GM12878 (cell line): Measurements from ENCODE around the gene CAMK2D. TPM values are rescaled to one million over a fixed set of nuclear protein-coding genes. Genes with fewer than 3 reads are reported as not detected.

Experiments used
- ATAC-seq: fragments of 200-7000 bp; cut with Tn5 transposase; 3 replicates; pipeline ENCODE4 v1.9.1; 2020; ENCODE audit warnings: mild to moderate bottlenecking, moderate library complexity
- BruUV-seq: library from RNA; stranded (reverse); fragments of 400-500 nt; replicated peaks from 2 replicates; lab custom pipeline; 2021; lab: Mats Ljungman, UMichigan
- CTCF ChIA-PET: fragments of 300-600 bp; sonication (Branson Sonifier 250); formaldehyde crosslinking; extraction: SDS; loops from one replicate; lab custom pipeline; 2021; ENCODE audit warnings: inconsistent platforms; lab: Yijun Ruan, JAX
- POLR2A ChIA-PET: fragments of 350-600 bp; formaldehyde crosslinking; extraction: SDS; loops from one replicate; lab custom pipeline; 2021; ENCODE audit warnings: inconsistent platforms; lab: Charles Lee
- RAD21 ChIA-PET: fragments of 300-600 bp; sonication (Branson Sonifier 250); formaldehyde crosslinking; loops from one replicate; lab custom pipeline; 2023; ENCODE audit warnings: antibody characterized with exemption; ENCODE audit not compliant: unreplicated experiment; lab: Charles Lee
- SMC1A ChIA-PET: fragments of 300-600 bp; sonication (Branson Sonifier 250); formaldehyde crosslinking; loops from one replicate; lab custom pipeline; 2023; ENCODE audit not compliant: unreplicated experiment, uncharacterized antibody; lab: Charles Lee
- DNase-seq: peaks from one replicate; pipeline ENCODE4 v3.0.0-alpha.2; 2011; ENCODE audit warnings: low read depth, low spot score
- FAIRE-seq: peaks from 3 replicates; lab custom pipeline; 2011; peaks lifted over from hg19 to GRCh38; lab: Jason Lieb, UNC
- H2AFZ ChIP-seq: 2 replicates; pipeline ENCODE4 v1.6.0; 2011; ENCODE audit warnings: low read depth, low read length, control low read depth; ENCODE audit not compliant: control insufficient read depth
- H3K27ac ChIP-seq: 2 replicates; pipeline ENCODE4 v1.5.1; 2011; ENCODE audit warnings: control low read depth; ENCODE audit not compliant: control insufficient read depth, insufficient read depth
- H3K27me3 ChIP-seq, 2 experiments: replicated peaks in 1 of 2; 2 replicates each; pipeline versions ENCODE4 v1.6.0 to v1.6.1; 2011; ENCODE audit warnings: low read length in 1 of 2; ENCODE audit not compliant: control insufficient read depth in 2 of 2, insufficient read depth in 2 of 2
- H3K36me3 ChIP-seq, 2 experiments: 2 replicates each; pipeline ENCODE4 v1.5.1; 2011; ENCODE audit warnings: low read length in 1 of 2; ENCODE audit not compliant: control insufficient read depth in 2 of 2, insufficient read depth in 2 of 2
- H3K4me1 ChIP-seq: 2 replicates; pipeline ENCODE4 v1.6.1; 2011; ENCODE audit warnings: mild to moderate bottlenecking, low read length, moderate library complexity, mixed read lengths; ENCODE audit not compliant: control insufficient read depth, insufficient read depth
- H3K4me2 ChIP-seq: 2 replicates; pipeline ENCODE4 v1.6.0; 2011; ENCODE audit warnings: control low read depth; ENCODE audit not compliant: control insufficient read depth, insufficient read depth
- H3K4me3 ChIP-seq: fragments of 200-600 bp; sonication (generic); 2 replicates; pipeline ENCODE4 v1.5.1; 2016
- H3K79me2 ChIP-seq: 2 replicates; pipeline ENCODE4 v1.6.0; 2011; ENCODE audit warnings: low read length; ENCODE audit not compliant: control insufficient read depth, insufficient read depth
- H3K9ac ChIP-seq: 2 replicates; pipeline ENCODE4 v1.8.0; 2011; ENCODE audit warnings: low read length, control low read depth, mixed read lengths; ENCODE audit not compliant: control insufficient read depth, insufficient read depth
- H3K9me3 ChIP-seq: replicated peaks from 3 replicates; pipeline ENCODE4 v1.5.1; 2011; ENCODE audit warnings: mild to moderate bottlenecking, low read length; ENCODE audit not compliant: control insufficient read depth, insufficient read depth
- H4K20me1 ChIP-seq: 2 replicates; pipeline ENCODE4 v1.6.0; 2011; ENCODE audit not compliant: control insufficient read depth, insufficient read depth
- ATF3 ChIP-seq: IDR thresholded peaks from 2 replicates; pipeline ENCODE4 v1.6.1; 2011; ENCODE audit warnings: low read depth, mild to moderate bottlenecking, low read length, moderate library complexity, borderline replicate concordance; ENCODE audit errors: extremely low read depth
- ATF7 ChIP-seq: fragments of 450-650 bp; IDR thresholded peaks from 2 replicates; pipeline ENCODE4 v1.6.1; 2016; ENCODE audit warnings: low read depth, mild to moderate bottlenecking
- EGR1 ChIP-seq, 2 experiments: IDR thresholded peaks; 1 replicate in 1 of 2; 2 replicates in 1 of 2; pipeline ENCODE4 v1.6.1; 2011 to 2012; ENCODE audit warnings: low read depth in 2 of 2, low read length in 2 of 2, borderline replicate concordance in 1 of 2, mild to moderate bottlenecking in 1 of 2, moderate library complexity in 1 of 2
- ETV6 ChIP-seq, 2 experiments: fragments of 450-650 bp in 1 of 2; IDR thresholded peaks in 1 of 2; conservative IDR thresholded peaks in 1 of 2; 2 replicates each; pipeline ENCODE4 v1.6.1; 2014; ENCODE audit warnings: antibody characterized with exemption in 1 of 2, borderline replicate concordance in 1 of 2, low read depth in 1 of 2, mild to moderate bottlenecking in 1 of 2, moderate library complexity in 1 of 2
- IRF3 ChIP-seq: fragments of 450-650 bp; IDR thresholded peaks from 2 replicates; pipeline ENCODE4 v1.6.1; 2014; ENCODE audit warnings: mild to moderate bottlenecking
- LARP7 ChIP-seq: fragments of 450-650 bp; IDR thresholded peaks from 2 replicates; pipeline ENCODE4 v1.6.1; 2017; ENCODE audit warnings: mild to moderate bottlenecking
- MYB ChIP-seq: fragments of 150-350 bp; IDR thresholded peaks from 2 replicates; pipeline ENCODE4 v1.6.1; 2014; ENCODE audit warnings: mild to moderate bottlenecking, low read depth, low read length, borderline replicate concordance
- NFYB ChIP-seq: IDR thresholded peaks from 2 replicates; pipeline ENCODE4 v1.6.1; 2011; ENCODE audit warnings: low read depth, mild to moderate bottlenecking, low read length, improper control_type of control experiment, moderate library complexity; ENCODE audit not compliant: insufficient read depth
- NRF1 ChIP-seq: conservative IDR thresholded peaks from 2 replicates; pipeline ENCODE4 v1.6.1; 2011; ENCODE audit warnings: mild to moderate bottlenecking, low read depth, low read length, improper control_type of control experiment
- RAD21 ChIP-seq: IDR thresholded peaks from 2 replicates; pipeline ENCODE4 v1.6.1; 2011; ENCODE audit warnings: mild to moderate bottlenecking, low read depth, low read length, moderate library complexity; ENCODE audit not compliant: insufficient read depth
- RELB ChIP-seq: fragments of 450-650 bp; IDR thresholded peaks from 2 replicates; pipeline ENCODE4 v1.6.1; 2017; ENCODE audit warnings: low read depth, mild to moderate bottlenecking, moderate library complexity
- ZBED1 ChIP-seq: IDR thresholded peaks from 2 replicates; pipeline ENCODE4 v1.6.1; 2016; ENCODE audit warnings: borderline replicate concordance
- ZNF622 ChIP-seq: fragments of 450-650 bp; IDR thresholded peaks from 2 replicates; pipeline ENCODE4 v1.6.1; 2017; ENCODE audit warnings: mild to moderate bottlenecking, inconsistent platforms
- WGBS: methylation state at CpG from one replicate; pipeline ENCODE4 v1.1.6; 2016; ENCODE audit warnings: low lambda C conversion rate; ENCODE audit not compliant: insufficient replicate concordance, insufficient coverage; ENCODE audit errors: missing lambda C conversion rate; 5-methylcytosine and 5-hydroxymethylcytosine counted together
- in situ Hi-C: fragments of 300-500 bp; cut with MboI; formaldehyde crosslinking; loops from 9 replicates; pipeline ENCODE4 v1.14.3; 2018; ENCODE audit warnings: mixed read lengths
- intact Hi-C: fragments of 100-400 bp; cut with micrococcal nuclease; formaldehyde crosslinking; loops from one replicate; pipeline ENCODE4 v1.14.2; 2022; ENCODE audit not compliant: unreplicated experiment
- polyA plus RNA-seq, 11 experiments: library from polyadenylated mRNA; depleted of rRNA in 4 of 11; unstranded in 6 of 11; stranded (reverse) in 5 of 11; fragments of >200 nt; fragmentation: Nextera tagmentation in 4 of 11; fragmentation: Illumina TruSeq in 1 of 11; extraction: Ambion mirVana in 4 of 11; extraction: Trizol in 1 of 11; gene quantifications; 1 replicate in 1 of 11; 2 replicates in 10 of 11; pipeline versions ENCODE4 v1.2.1 to v1.2.3, GENCODE V29; 2011 to 2016; ENCODE audit warnings: inconsistent platforms in 2 of 11, missing spikeins in 2 of 11, low read depth in 1 of 11
- total RNA-seq, 4 experiments: library from RNA; depleted of rRNA in 3 of 4; stranded (reverse); fragments of >200 nt in 3 of 4; fragmentation: Illumina TruSeq in 1 of 4; extraction: Trizol in 1 of 4; gene quantifications; 2 replicates each; pipeline versions ENCODE4 v1.2.1 to v1.2.3, GENCODE V29; 2013 to 2021
- TF ChIP-seq, protein P1 (sequence below): IDR thresholded peaks from 2 replicates; pipeline ENCODE4 v1.6.1; 2011; ENCODE audit warnings: borderline replicate concordance, low read depth, mild to moderate bottlenecking, moderate library complexity, low read length; ENCODE audit not compliant: insufficient read depth, poor library complexity, severe bottlenecking

CAMK2D gene
- total and polyA plus RNA-seq, 10 of the 15 experiments (the other 5 are each of a cell fraction or from before 2014, with no cell fraction given) = 6.9 to 88.5 (median 12.9) TPM

GRCh38 chr4:113457121-113457520, 304.4 kb downstream of the CAMK2D start:
- no peaks in the 10 kb centered on the region for H3K27me3 ChIP-seq
- H3K4me1 ChIP-seq = no peaks in the 10 kb centered on the region; the same call in 1 of the 2 replicates
- BruUV-seq = no TSS peak
- SMC1A ChIA-PET = interaction anchor here (0.6 to 1.4 kb wide), 2 partner anchors 11 to 29 kb away, joined by 3 read pairs; no protein-coding TSS in a partner anchor
- 98% methylated on average over 8 of the region's 8 CpGs for WGBS
- DNase-seq = no peak
- TF ChIP-seq, protein P1, sequence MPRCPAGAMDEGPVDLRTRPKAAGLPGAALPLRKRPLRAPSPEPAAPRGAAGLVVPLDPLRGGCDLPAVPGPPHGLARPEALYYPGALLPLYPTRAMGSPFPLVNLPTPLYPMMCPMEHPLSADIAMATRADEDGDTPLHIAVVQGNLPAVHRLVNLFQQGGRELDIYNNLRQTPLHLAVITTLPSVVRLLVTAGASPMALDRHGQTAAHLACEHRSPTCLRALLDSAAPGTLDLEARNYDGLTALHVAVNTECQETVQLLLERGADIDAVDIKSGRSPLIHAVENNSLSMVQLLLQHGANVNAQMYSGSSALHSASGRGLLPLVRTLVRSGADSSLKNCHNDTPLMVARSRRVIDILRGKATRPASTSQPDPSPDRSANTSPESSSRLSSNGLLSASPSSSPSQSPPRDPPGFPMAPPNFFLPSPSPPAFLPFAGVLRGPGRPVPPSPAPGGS = no peak
- TF ChIP-seq ZNF622 = no peak
- TF ChIP-seq MYB = no peak
- no peak for TF ChIP-seq ETV6 (conservative IDR thresholded peaks at IDR 0.05 in 1 of 2, IDR thresholded peaks at IDR 0.05 in 1 of 2; ENCODE audit: borderline replicate concordance in 1 of 2, low read depth in 1 of 2)
- TF ChIP-seq ATF3 = no peak
- TF ChIP-seq IRF3 = no peak
- no peak for TF ChIP-seq LARP7
- TF ChIP-seq RAD21 = no peak
- no peak for TF ChIP-seq NFYB
- no peak for TF ChIP-seq ATF7
- TF ChIP-seq ZBED1 = no peak
- no peak for TF ChIP-seq RELB
- no peak for TF ChIP-seq EGR1 (IDR thresholded peaks at IDR 0.05; ENCODE audit: borderline replicate concordance in 1 of 2, low read depth in 2 of 2, low read length in 2 of 2)
- TF ChIP-seq NRF1 = no peak
- TF ChIP-seq, all 136 proteins: peak for 0
- ChIA-PET RAD21 (no interaction called here), CTCF (interaction anchor here (0.6 to 2.3 kb wide), 2 partner anchors 10 to 613 kb away, joined by 3 to 7 read pairs; no protein-coding TSS in a partner anchor), POLR2A (no interaction called here)
- Histone ChIP-seq H3K27ac (no peak overlapping the region), H3K4me2 (no peak overlapping the region), H3K9me3 (no peaks in the 10 kb centered on the region), H3K36me3 (peaks cover 1 to 14% of the 10 kb centered on the region in 2 experiments; a peak in 3 of 4 replicates), H2AFZ (no peak overlapping the region), H4K20me1 (no peaks in the 10 kb centered on the region), H3K9ac (no peak overlapping the region), H3K79me2 (no peaks in the 10 kb centered on the region), H3K4me3 (no peak overlapping the region)
- intact Hi-C loops = no loop called here
- ATAC-seq (no peak), FAIRE-seq (no peak)
- in situ Hi-C loops = no loop called here
